Suprapubic skin (tissue), 4 donors: ENCODE results near the gene NAP1L3.

Experiments used
- POLR2A ChIP-seq, 2 donors: fragments of 450-650 bp; IDR thresholded peaks; one replicate each; pipeline ENCODE4 v1.6.1; 2017; ENCODE audit warnings: antibody characterized with exemption in 2 of 2, mild to moderate bottlenecking in 2 of 2, moderate library complexity in 2 of 2
- POLR2AphosphoS5 ChIP-seq, 3 donors: sonication (generic); formaldehyde crosslinking; IDR thresholded peaks; one replicate each; pipeline ENCODE4 v1.6.1; 2017; ENCODE audit warnings: antibody characterized with exemption in 3 of 3
- TF ChIP-seq, protein P1 (sequence below), 2 donors: fragments of 200-600 bp in 1 of 2; fragments of 450-650 bp in 1 of 2; sonication (generic) in 1 of 2; IDR thresholded peaks; one replicate each; pipeline ENCODE4 v1.5.1; 2016 to 2019; ENCODE audit warnings: antibody characterized with exemption in 2 of 2, mild to moderate bottlenecking in 1 of 2, moderate library complexity in 1 of 2

GRCh38 chrX:93660575-93660974 is 12.8 kb downstream of the NAP1L3 start:
- TF ChIP-seq POLR2A (IDR thresholded peaks at IDR 0.05) (no peak), POLR2AphosphoS5 (IDR thresholded peaks at IDR 0.05) (no peak)
- TF ChIP-seq, protein P1, sequence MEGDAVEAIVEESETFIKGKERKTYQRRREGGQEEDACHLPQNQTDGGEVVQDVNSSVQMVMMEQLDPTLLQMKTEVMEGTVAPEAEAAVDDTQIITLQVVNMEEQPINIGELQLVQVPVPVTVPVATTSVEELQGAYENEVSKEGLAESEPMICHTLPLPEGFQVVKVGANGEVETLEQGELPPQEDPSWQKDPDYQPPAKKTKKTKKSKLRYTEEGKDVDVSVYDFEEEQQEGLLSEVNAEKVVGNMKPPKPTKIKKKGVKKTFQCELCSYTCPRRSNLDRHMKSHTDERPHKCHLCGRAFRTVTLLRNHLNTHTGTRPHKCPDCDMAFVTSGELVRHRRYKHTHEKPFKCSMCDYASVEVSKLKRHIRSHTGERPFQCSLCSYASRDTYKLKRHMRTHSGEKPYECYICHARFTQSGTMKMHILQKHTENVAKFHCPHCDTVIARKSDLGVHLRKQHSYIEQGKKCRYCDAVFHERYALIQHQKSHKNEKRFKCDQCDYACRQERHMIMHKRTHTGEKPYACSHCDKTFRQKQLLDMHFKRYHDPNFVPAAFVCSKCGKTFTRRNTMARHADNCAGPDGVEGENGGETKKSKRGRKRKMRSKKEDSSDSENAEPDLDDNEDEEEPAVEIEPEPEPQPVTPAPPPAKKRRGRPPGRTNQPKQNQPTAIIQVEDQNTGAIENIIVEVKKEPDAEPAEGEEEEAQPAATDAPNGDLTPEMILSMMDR (IDR thresholded peaks at IDR 0.05), result no peak
